ENCODE results near the gene LY6G5B.
A peak's percentile ranks its signal among the peaks of the same experiment; 100 is the strongest.

DNA sequence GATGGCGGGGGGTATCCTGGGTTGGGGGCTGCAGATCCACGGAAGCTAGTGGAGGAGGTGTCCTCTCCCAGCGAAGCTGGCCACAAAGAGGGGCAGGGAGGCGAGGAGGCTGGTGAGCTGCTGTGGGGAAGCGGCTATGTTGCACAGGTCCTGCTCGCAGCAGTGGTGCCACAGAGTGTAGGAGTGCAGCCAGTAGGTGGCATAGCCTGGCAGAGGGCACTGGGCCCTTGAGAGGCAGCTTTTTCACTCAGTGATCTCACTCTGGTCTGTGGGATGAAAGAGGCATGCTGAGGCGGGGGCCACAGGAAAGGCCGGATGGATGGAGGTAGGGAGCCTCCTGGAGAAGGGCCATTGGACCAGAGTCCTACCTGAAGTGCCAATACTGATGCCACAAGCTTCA lies 42.5 kb downstream of the LY6G5B start:
- TF ChIP-seq, protein P1, sequence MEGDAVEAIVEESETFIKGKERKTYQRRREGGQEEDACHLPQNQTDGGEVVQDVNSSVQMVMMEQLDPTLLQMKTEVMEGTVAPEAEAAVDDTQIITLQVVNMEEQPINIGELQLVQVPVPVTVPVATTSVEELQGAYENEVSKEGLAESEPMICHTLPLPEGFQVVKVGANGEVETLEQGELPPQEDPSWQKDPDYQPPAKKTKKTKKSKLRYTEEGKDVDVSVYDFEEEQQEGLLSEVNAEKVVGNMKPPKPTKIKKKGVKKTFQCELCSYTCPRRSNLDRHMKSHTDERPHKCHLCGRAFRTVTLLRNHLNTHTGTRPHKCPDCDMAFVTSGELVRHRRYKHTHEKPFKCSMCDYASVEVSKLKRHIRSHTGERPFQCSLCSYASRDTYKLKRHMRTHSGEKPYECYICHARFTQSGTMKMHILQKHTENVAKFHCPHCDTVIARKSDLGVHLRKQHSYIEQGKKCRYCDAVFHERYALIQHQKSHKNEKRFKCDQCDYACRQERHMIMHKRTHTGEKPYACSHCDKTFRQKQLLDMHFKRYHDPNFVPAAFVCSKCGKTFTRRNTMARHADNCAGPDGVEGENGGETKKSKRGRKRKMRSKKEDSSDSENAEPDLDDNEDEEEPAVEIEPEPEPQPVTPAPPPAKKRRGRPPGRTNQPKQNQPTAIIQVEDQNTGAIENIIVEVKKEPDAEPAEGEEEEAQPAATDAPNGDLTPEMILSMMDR (IDR thresholded peaks at IDR 0.05), result peak; percentile 42
- no peak for TF ChIP-seq EZH2 (IDR thresholded peaks at IDR 0.05; ENCODE audit: borderline replicate concordance, insufficient read depth, low read depth, low read length, poor library complexity, severe bottlenecking)
